HUES48 (cell line): ENCODE data around the gene FKBP2.

Source experiments
- H3K27ac ChIP-seq: one replicate; pipeline ENCODE4 v1.7.0; 2013; ENCODE audit warnings: low read depth, low read length, inconsistent platforms
- H3K27me3 ChIP-seq: 2 replicates; pipeline ENCODE4 v1.6.1; 2013; ENCODE audit warnings: mild to moderate bottlenecking, low read length; ENCODE audit not compliant: control insufficient read depth, insufficient read depth
- H3K36me3 ChIP-seq: 2 replicates; pipeline ENCODE4 v1.6.1; 2013; ENCODE audit warnings: low read length; ENCODE audit not compliant: control insufficient read depth, insufficient read depth
- H3K4me1 ChIP-seq: 2 replicates; pipeline ENCODE4 v1.6.1; 2013; ENCODE audit warnings: mild to moderate bottlenecking, low read length; ENCODE audit not compliant: control insufficient read depth, insufficient read depth
- H3K4me3 ChIP-seq: 2 replicates; pipeline ENCODE4 v1.5.1; 2013; ENCODE audit warnings: mild to moderate bottlenecking, low read depth, low read length
- H3K9ac ChIP-seq: 2 replicates; pipeline ENCODE4 v1.6.1; 2013; ENCODE audit warnings: mild to moderate bottlenecking, low read depth, low read length, moderate library complexity
- H3K9me3 ChIP-seq: 2 replicates; pipeline ENCODE4 v1.6.1; 2013; ENCODE audit warnings: low read length; ENCODE audit not compliant: control insufficient read depth, insufficient read depth

Gene FKBP2

GRCh38 chr11:64259533-64260067 is 18.7 kb downstream of the FKBP2 start:
- H3K36me3 ChIP-seq: peaks cover 97% of the 10 kb centered on the region
- H3K4me1 ChIP-seq: no peaks in the 10 kb centered on the region
- H3K4me3 ChIP-seq: no peak overlapping the region
- no peak overlapping the region for H3K27ac ChIP-seq
- no peaks in the 10 kb centered on the region for H3K27me3 ChIP-seq
- no peaks in the 10 kb centered on the region for H3K9me3 ChIP-seq
- H3K9ac ChIP-seq: no peak overlapping the region

DNA sequence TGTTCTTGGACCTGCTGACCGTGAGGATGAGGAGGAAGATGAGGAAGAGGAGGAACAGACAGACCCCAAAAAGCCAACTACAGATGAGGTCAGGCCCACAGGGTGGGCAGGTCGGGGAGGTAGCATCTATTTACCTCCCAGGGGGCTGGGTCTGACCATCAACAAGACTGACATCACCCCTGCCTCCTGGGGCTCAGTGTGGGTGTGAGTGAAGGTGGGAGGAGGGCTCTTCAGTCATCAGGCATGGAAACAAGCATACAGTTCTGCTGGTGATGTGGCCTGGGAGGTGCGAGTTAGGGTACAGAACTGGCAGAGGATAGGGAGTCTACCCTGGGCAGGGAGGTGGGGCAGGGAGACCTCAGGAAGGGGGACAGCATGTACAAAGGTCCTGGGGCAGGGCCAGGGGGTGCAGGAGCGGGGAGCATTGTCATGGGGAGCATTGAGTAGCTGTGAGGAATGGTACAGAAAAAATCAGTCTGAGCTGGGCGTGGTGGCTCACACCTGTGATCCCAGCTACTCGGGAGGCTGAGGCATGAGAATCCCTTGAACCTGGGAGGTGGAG is 19.3 kb downstream of the FKBP2 start:
- no peak overlapping the region for H3K27ac ChIP-seq
- no peaks in the 10 kb centered on the region for H3K9me3 ChIP-seq
- no peak overlapping the region for H3K9ac ChIP-seq
- H3K36me3 ChIP-seq: peaks cover 93% of the 10 kb centered on the region
- H3K27me3 ChIP-seq: no peaks in the 10 kb centered on the region
- H3K4me1 ChIP-seq: no peaks in the 10 kb centered on the region
- no peak overlapping the region for H3K4me3 ChIP-seq

- no peaks in the 10 kb centered on the region for H3K27me3 ChIP-seq
- H3K36me3 ChIP-seq: peaks cover 92% of the 10 kb centered on the region
- H3K4me1 ChIP-seq: no peaks in the 10 kb centered on the region
- H3K27ac ChIP-seq: no peak overlapping the region
- H3K4me3 ChIP-seq: no peak overlapping the region
- H3K9ac ChIP-seq: no peak overlapping the region
- no peaks in the 10 kb centered on the region for H3K9me3 ChIP-seq
Observed at GRCh38 chr11:64261556-64262080, 20.7 kb downstream of the FKBP2 start.

DNA sequence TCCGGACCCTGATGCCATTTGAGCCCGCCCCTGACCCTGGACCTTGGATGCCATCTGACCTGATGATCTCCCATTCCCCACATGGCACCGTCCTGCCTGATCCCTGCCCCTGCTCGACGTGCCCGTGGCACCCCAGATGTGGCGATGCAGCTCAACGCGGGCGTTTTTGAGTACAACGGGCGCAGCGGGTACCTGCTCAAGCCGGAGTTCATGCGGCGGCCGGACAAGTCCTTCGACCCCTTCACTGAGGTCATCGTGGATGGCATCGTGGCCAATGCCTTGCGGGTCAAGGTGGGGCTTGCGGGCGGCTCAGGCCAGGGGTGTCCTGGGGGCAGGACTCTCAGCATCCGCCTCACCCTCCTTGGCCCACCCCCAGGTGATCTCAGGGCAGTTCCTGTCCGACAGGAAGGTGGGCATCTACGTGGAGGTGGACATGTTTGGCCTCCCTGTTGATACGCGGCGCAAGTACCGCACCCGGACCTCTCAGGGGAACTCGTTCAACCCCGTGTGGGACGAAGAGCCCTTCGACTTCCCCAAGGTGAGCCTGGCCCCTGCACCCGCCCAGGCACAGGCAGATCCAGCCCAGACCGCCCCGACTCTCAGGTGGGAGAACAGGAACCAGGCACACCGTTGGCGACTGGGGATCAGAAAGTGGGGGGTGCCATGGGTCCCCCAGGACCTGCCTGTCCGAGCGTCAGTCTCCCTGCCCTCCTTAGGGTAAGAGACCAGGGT is 21.5 kb downstream of the FKBP2 start:
- Histone ChIP-seq H3K4me1 (no peaks in the 10 kb centered on the region), H3K9ac (no peak overlapping the region), H3K4me3 (no peak overlapping the region), H3K27ac (no peak overlapping the region), H3K27me3 (no peaks in the 10 kb centered on the region), H3K9me3 (no peaks in the 10 kb centered on the region), H3K36me3 (peaks cover 86% of the 10 kb centered on the region)

GRCh38 chr11:64263021-64263946 is 22.4 kb downstream of the FKBP2 start:
- Histone ChIP-seq H3K27ac (no peak overlapping the region), H3K9me3 (no peaks in the 10 kb centered on the region), H3K4me1 (peaks cover under 1% of the 10 kb centered on the region), H3K4me3 (no peak overlapping the region), H3K36me3 (peaks cover 85% of the 10 kb centered on the region), H3K27me3 (no peaks in the 10 kb centered on the region), H3K9ac (no peak overlapping the region)

DNA sequence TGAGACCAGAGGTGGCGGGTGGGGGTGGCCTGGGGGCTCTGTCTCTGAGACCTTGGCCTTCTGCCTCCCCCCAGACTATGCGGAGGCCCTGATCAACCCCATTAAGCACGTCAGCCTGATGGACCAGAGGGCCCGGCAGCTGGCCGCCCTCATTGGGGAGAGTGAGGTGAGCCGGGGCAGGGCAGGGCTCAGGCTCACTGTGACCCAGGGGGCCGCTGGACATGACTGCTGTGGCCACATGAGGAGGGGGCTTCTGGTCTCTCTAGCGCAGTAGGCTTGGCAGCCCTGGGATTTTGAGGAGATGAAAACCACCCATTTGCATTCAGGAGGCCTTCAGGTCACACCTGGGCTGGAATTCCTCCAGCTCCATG is 23.0 kb downstream of the FKBP2 start:
- H3K9me3 ChIP-seq: no peaks in the 10 kb centered on the region
- no peak overlapping the region for H3K4me3 ChIP-seq
- H3K9ac ChIP-seq: no peak overlapping the region
- no peak overlapping the region for H3K27ac ChIP-seq
- H3K4me1 ChIP-seq: peaks cover 7% of the 10 kb centered on the region
- peaks cover 83% of the 10 kb centered on the region for H3K36me3 ChIP-seq
- H3K27me3 ChIP-seq: no peaks in the 10 kb centered on the region

GRCh38 chr11:64264371-64264852 is 23.5 kb downstream of the FKBP2 start:
- peaks cover 78% of the 10 kb centered on the region for H3K36me3 ChIP-seq
- no peak overlapping the region for H3K4me3 ChIP-seq
- H3K27ac ChIP-seq: no peak overlapping the region
- no peak overlapping the region for H3K9ac ChIP-seq
- H3K4me1 ChIP-seq: peaks cover 8% of the 10 kb centered on the region
- no peaks in the 10 kb centered on the region for H3K9me3 ChIP-seq
- H3K27me3 ChIP-seq: no peaks in the 10 kb centered on the region

- H3K4me3 ChIP-seq: no peak overlapping the region
- H3K27me3 ChIP-seq: no peaks in the 10 kb centered on the region
- no peaks in the 10 kb centered on the region for H3K9me3 ChIP-seq
- no peak overlapping the region for H3K27ac ChIP-seq
- peaks cover 68% of the 10 kb centered on the region for H3K36me3 ChIP-seq
- H3K4me1 ChIP-seq: peaks cover 8% of the 10 kb centered on the region
- H3K9ac ChIP-seq: no peak overlapping the region
Observed at GRCh38 chr11:64265176-64266160, 24.6 kb downstream of the FKBP2 start.

DNA sequence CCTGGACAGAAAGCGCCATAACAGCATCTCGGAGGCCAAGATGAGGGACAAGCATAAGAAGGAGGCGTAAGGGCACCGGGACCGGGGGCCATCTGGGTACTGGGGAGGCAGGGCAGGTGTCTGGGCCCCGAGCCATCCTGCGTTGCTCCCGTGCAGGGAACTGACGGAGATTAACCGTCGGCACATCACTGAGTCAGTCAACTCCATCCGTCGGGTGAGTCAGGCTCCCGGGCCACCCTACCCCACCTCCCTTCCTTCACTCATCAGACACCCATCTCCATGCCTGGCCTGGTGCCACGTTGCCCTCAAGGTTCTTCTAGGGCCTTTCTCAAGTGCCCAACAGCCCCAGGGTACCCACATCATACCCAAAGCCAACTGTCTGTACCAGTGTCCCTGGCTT is 25.4 kb downstream of the FKBP2 start:
- H3K27ac ChIP-seq: no peak overlapping the region
- H3K4me1 ChIP-seq: peaks cover 8% of the 10 kb centered on the region
- H3K9me3 ChIP-seq: no peaks in the 10 kb centered on the region
- no peaks in the 10 kb centered on the region for H3K27me3 ChIP-seq
- H3K4me3 ChIP-seq: no peak overlapping the region
- peaks cover 60% of the 10 kb centered on the region for H3K36me3 ChIP-seq
- H3K9ac ChIP-seq: no peak overlapping the region
